Measurements from ENCODE around the gene PAK5. TPM values are rescaled to one million over a fixed set of nuclear protein-coding genes. Genes with fewer than 3 reads are reported as not detected.

PAK5 gene
- polyA plus RNA-seq, 1 donor (not counting 4 experiments of a cell fraction or from before 2014, with no cell fraction given) = not detected

GRCh38 chr20:9515741-9516233 is 323.1 kb downstream of the PAK5 start:
- Histone ChIP-seq H3K79me2 (ENCODE audit: control insufficient read depth, insufficient read depth, low read length) (no peaks in the 10 kb centered on the region), H3K9me3 (ENCODE audit: control insufficient read depth, low read depth, low read length) (no peaks in the 10 kb centered on the region), H3K9me1 (ENCODE audit: control insufficient read depth, extremely low read depth, insufficient read depth, low read length) (no peaks in the 10 kb centered on the region), H3K4me2 (ENCODE audit: control insufficient read depth, extremely low read depth, insufficient read depth, low read depth, low read length) (no peak overlapping the region), H3K4me1 (ENCODE audit: control insufficient read depth, extremely low read depth, insufficient read depth, low read length) (no peaks in the 10 kb centered on the region), H2AFZ (ENCODE audit: control insufficient read depth, low read length) (no peak overlapping the region), H3K4me3 (ENCODE audit: control insufficient read depth in 2 of 3, extremely low read depth in 1 of 3, insufficient read depth in 2 of 3, low read depth in 1 of 3, low read length in 3 of 3) (no peak overlapping the region), H3K36me3 (ENCODE audit: control insufficient read depth in 2 of 2, extremely low read depth in 1 of 2, insufficient read depth in 2 of 2, low read length in 2 of 2) (no peaks in the 10 kb centered on the region), H3K27me3 (ENCODE audit: control insufficient read depth, extremely low read depth, insufficient read depth, low read length) (peaks cover 48% of the 10 kb centered on the region), H3K27ac (ENCODE audit: control insufficient read depth, insufficient read depth, low read length) (no peak overlapping the region), H4K20me1 (ENCODE audit: control insufficient read depth, extremely low read depth, insufficient read depth, low read length) (no peaks in the 10 kb centered on the region), H3K9ac (ENCODE audit: control insufficient read depth, extremely low read depth, insufficient read depth, low read length) (no peak overlapping the region)
- dilution Hi-C loops (cut with MboI; ENCODE audit: extremely low pct_ligation_motif_present, low sequenced_read_pairs) = no loop called here
- DNase-seq (ENCODE audit: low read depth, low spot score) = no peak
- no peak for FAIRE-seq
- TF ChIP-seq EZH2 (IDR thresholded peaks at IDR 0.05; ENCODE audit: low read length) = peak; percentile 22
- TF ChIP-seq CTCF (optimal IDR thresholded peaks at IDR 0.05 in 1 of 3, IDR thresholded peaks at IDR 0.05 in 1 of 3, conservative IDR thresholded peaks at IDR 0.05 in 1 of 3; ENCODE audit: extremely low read depth in 1 of 3, insufficient read depth in 2 of 3, low read length in 3 of 3) = no peak

GRCh38 chr20:9515214-9515585 is 323.7 kb downstream of the PAK5 start:
- no peaks in the 10 kb centered on the region for H3K79me2 ChIP-seq (ENCODE audit: control insufficient read depth, insufficient read depth, low read length)
- dilution Hi-C loops (cut with MboI; ENCODE audit: extremely low pct_ligation_motif_present, low sequenced_read_pairs) = no loop called here

More at GRCh38 chr20:9515214-9515585, 323.7 kb downstream of the PAK5 start:
- FAIRE-seq = no peak
- H3K9ac ChIP-seq (ENCODE audit: control insufficient read depth, extremely low read depth, insufficient read depth, low read length) = no peak overlapping the region
- H3K4me3 ChIP-seq (ENCODE audit: control insufficient read depth in 2 of 3, extremely low read depth in 1 of 3, insufficient read depth in 2 of 3, low read depth in 1 of 3, low read length in 3 of 3) = no peak overlapping the region
- H3K9me1 ChIP-seq (ENCODE audit: control insufficient read depth, extremely low read depth, insufficient read depth, low read length) = no peaks in the 10 kb centered on the region
- H3K27me3 ChIP-seq (ENCODE audit: control insufficient read depth, extremely low read depth, insufficient read depth, low read length) = peaks cover 48% of the 10 kb centered on the region
- no peaks in the 10 kb centered on the region for H3K4me1 ChIP-seq (ENCODE audit: control insufficient read depth, extremely low read depth, insufficient read depth, low read length)
- H3K36me3 ChIP-seq (ENCODE audit: control insufficient read depth in 2 of 2, extremely low read depth in 1 of 2, insufficient read depth in 2 of 2, low read length in 2 of 2) = no peaks in the 10 kb centered on the region
- no peak overlapping the region for H3K4me2 ChIP-seq (ENCODE audit: control insufficient read depth, extremely low read depth, insufficient read depth, low read depth, low read length)
- H3K9me3 ChIP-seq (ENCODE audit: control insufficient read depth, low read depth, low read length) = no peaks in the 10 kb centered on the region
- no peaks in the 10 kb centered on the region for H4K20me1 ChIP-seq (ENCODE audit: control insufficient read depth, extremely low read depth, insufficient read depth, low read length)
- no peak for DNase-seq (ENCODE audit: low read depth, low spot score)
- TF ChIP-seq CTCF (optimal IDR thresholded peaks at IDR 0.05 in 1 of 3, IDR thresholded peaks at IDR 0.05 in 1 of 3, conservative IDR thresholded peaks at IDR 0.05 in 1 of 3; ENCODE audit: extremely low read depth in 1 of 3, insufficient read depth in 2 of 3, low read length in 3 of 3) (no peak), EZH2 (IDR thresholded peaks at IDR 0.05; ENCODE audit: low read length) (peak; percentile 87)
- no peak overlapping the region for H3K27ac ChIP-seq (ENCODE audit: control insufficient read depth, insufficient read depth, low read length)
- no peak overlapping the region for H2AFZ ChIP-seq (ENCODE audit: control insufficient read depth, low read length)
